Fibroblast of pulmonary artery (primary cell): ENCODE measurements around the gene RBM38.
A peak's percentile ranks its signal among the peaks of the same experiment; 100 is the strongest.
"Not testable (repeated sequence)": the region's sequence is repeated elsewhere in the genome, so short reads cannot be mapped to it uniquely, and the experiment has no call there.

Experiments used
- DNase-seq: peaks from one replicate; pipeline ENCODE4 v3.0.0-alpha.2; 2010; ENCODE audit warnings: low read depth
- H3K4me3 ChIP-seq: replicated peaks from 2 replicates; pipeline ENCODE4 v1.5.1; 2011; ENCODE audit warnings: low read depth, mild to moderate bottlenecking, control low read depth, low read length, moderate library complexity
- TF ChIP-seq, protein P1 (sequence below): IDR thresholded peaks from 2 replicates; pipeline ENCODE4 v1.5.1; 2011; ENCODE audit warnings: mild to moderate bottlenecking, control low read depth, low read length, inconsistent platforms; ENCODE audit errors: missing control alignments

Gene RBM38

DNA sequence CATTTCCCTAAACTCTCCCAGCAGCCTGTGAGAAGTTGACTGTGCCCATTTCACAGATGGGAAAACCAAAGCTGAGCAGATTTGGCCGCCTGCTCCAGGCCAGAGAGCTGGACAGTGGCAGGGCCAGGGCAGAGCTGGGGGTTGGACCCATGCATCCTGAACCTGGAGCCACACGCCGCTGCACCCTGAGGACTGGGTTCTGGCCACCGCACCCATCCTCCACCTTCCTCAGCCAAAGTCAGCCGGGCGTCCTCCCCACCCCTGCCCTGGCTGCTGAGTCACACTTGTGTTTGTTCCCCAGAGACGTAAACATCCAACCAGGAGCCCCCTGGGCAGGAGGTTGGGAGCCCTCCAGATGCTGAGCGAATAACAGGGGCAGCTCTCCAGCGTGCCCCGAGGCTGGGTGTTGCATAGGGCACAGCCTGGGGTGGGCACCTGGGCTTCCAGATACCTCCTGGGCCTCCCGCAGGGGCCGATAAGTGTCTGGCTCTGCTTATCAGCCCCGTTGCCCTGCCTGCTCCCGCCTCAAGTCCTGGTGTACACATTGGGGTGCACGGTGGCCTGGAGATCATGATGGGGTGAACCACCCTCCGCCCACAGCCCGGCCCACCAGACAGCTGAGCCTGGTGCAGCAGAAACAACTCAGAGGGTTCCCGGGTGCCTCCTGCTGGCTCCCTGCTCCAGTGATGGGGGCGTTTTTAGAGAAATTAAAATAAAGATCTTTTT lies 23.8 kb downstream of the RBM38 start:
- no peak overlapping the region for H3K4me3 ChIP-seq
- TF ChIP-seq, protein P1, sequence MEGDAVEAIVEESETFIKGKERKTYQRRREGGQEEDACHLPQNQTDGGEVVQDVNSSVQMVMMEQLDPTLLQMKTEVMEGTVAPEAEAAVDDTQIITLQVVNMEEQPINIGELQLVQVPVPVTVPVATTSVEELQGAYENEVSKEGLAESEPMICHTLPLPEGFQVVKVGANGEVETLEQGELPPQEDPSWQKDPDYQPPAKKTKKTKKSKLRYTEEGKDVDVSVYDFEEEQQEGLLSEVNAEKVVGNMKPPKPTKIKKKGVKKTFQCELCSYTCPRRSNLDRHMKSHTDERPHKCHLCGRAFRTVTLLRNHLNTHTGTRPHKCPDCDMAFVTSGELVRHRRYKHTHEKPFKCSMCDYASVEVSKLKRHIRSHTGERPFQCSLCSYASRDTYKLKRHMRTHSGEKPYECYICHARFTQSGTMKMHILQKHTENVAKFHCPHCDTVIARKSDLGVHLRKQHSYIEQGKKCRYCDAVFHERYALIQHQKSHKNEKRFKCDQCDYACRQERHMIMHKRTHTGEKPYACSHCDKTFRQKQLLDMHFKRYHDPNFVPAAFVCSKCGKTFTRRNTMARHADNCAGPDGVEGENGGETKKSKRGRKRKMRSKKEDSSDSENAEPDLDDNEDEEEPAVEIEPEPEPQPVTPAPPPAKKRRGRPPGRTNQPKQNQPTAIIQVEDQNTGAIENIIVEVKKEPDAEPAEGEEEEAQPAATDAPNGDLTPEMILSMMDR = no peak
- DNase-seq = peak; percentile 18

DNA sequence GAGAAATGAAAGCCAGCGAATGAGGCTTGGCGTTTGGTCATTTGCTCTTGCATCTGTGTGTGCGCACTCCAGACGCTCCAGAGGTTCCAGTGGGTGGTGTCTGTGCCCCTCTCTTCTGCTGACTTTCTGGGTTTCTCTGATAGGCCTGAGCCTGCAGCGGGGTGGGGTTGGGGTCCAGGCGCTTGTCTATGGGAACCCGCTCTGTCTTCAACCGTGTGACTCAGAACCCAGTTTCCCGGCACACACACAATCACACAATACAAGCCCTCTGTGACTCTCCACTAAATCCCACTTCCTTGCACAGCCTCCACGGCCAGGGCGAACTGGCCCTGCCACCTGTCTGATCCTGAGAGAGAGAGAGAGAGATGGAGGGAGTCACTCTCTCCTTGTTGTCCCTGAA lies 24.6 kb downstream of the RBM38 start:
- TF ChIP-seq, protein P1 = no peak
- H3K4me3 ChIP-seq = no peak overlapping the region
- DNase-seq = no peak

DNA sequence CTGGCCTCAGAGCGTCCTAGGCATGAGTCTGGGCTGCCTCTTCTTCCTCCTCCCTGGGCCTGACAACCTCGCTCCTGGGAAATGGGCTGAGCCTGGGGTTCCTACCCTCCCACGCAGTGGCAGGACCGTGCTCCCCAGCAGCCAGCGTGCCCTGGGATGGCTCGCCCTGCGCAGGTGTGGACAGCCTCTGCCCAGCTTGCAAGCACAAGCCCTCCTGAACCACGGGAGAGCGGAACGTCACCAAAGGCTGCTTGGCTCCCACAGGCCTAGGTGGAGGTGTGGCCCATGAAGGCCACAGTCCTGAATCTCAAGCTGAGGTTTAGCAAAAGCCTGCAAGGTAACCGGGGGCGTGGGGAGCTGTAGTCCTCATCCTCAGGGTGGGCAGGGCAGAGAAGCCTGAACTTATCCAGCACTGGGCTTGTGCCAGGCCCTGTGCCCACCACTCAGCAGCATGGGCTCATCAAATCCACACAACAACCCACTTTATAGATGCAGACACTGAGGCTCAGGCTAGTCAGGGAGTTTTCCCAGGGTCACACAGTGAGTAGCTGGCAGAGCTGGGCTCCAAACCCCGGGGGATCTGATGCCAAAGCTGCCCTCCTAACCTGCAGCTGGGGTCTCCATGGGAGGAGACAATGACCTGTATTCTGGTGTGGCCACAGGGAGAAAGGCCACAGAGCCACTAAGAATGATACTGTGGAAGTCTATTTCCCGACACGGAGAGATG lies 25.3 kb downstream of the RBM38 start:
- TF ChIP-seq, protein P1 = no peak
- H3K4me3 ChIP-seq = no peak overlapping the region
- DNase-seq = no peak

DNA sequence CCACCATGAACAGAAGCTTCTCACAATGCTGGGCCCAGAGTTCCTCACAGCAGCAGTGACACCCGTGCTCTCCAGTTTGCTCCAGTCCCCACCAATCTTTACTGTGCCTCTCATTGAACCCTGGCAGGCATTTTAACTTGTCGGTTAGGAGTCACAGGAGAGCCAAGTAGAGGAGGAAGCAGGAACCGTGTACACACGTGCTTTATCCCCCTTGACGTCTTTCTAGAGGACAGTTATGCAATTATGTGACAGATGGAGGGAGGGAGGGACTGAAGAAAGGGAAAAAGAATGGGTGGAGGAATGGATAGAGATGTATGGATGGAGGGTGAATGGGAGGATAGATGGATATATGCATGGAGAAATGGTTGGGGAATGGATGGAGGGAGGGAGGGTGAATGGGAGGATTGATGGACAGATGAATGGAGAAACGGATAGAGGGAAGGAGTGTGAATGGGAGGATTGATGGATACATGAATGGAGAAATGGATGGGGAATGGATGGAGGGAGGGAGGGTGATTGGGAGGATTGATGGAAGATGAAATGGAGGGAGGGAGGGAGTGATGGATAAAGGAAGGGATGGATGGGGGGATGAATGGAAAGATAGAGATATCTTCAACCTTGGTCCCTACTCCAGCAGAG lies 26.0 kb downstream of the RBM38 start:
- H3K4me3 ChIP-seq = no peak overlapping the region
- no peak for DNase-seq
- TF ChIP-seq, protein P1 = no peak

DNA sequence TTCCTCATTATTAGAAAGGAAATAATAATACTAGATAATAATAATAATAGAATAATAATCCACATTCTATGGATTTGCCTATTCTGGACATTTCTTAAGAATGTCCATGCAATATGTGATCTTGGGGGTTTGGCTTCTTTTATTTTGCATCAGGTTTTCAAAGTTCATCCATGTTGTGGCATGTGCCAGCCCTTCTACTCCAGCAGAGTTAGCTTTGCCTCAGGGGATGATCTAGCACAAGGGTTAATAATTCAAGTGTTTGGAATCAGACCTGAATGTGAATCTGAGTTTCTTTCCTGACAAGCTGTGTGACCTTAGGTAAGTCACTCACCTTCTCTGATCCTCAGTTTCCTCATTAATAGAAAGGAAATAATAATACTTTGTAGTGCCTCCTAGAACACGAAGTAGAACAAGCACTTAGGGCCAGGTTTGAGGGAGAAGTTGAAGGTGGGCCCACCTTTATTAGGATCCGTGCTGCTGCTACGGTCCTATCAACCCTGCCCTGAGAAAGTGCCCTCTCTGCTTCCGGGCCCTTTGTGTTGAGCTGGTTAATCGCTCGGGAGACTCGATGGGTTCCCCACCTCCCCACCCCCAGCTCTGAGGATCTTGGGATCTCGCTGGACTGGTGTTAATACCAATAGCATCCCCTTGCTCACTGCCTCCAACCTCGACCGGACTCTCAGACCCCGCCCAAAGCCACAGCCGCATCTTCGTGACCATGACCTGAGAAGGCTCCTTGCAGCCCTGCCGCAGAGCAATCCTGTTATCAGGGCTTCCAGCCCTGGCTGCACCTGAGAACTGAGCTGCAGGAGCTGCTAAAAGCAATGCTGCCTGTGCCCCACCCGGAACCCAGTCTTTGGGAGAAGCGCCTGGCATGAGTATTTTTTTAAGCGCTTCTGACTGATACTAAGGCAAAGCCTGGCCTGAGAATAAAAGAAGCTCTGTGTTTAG lies 26.9 kb downstream of the RBM38 start:
- TF ChIP-seq, protein P1 = no peak
- no peak for DNase-seq

DNA sequence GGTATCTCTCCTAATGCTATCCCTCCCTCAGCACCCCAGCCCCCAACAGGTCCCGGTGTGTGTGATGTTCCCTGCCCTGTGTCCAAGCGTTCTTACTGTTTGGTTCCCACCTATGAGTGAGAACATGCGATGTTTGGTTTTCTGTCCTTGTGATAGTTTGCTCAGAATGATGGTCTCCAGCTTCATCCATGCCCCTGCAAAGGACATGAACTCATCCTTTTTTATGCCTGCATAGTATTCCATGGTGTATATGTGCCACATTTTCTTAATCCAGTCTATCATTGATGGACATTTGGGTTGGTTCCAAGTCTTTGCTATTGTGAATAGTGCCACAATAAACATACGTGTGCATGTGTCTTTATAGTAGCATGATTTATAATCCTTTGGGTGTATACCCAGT lies 28.3 kb downstream of the RBM38 start:
- DNase-seq, H3K4me3 ChIP-seq: not testable (repeated sequence)

More for the DNA sequence above, 26.9 kb downstream of the RBM38 start:
- H3K4me3 ChIP-seq = no peak overlapping the region
